HUES64 (cell line): ENCODE data around the gene DLX2.
A peak's percentile ranks its signal among the peaks of the same experiment; 100 is the strongest.

Experiments used
- H3K27ac ChIP-seq: 2 replicates; pipeline ENCODE4 v1.7.0; 2013; ENCODE audit warnings: low read depth, low read length, inconsistent platforms
- H3K27me3 ChIP-seq: 2 replicates; pipeline ENCODE4 v1.6.1; 2013; ENCODE audit warnings: mild to moderate bottlenecking, low read length; ENCODE audit not compliant: insufficient read depth
- H3K36me3 ChIP-seq: 2 replicates; pipeline ENCODE4 v1.6.1; 2013; ENCODE audit warnings: mild to moderate bottlenecking, low read length; ENCODE audit not compliant: insufficient read depth
- H3K4me1 ChIP-seq: 2 replicates; pipeline ENCODE4 v1.6.1; 2013; ENCODE audit warnings: mild to moderate bottlenecking, low read length, moderate library complexity; ENCODE audit not compliant: insufficient read depth
- H3K4me3 ChIP-seq: 2 replicates; pipeline ENCODE4 v1.5.1; 2013; ENCODE audit warnings: mild to moderate bottlenecking, low read length, moderate library complexity
- H3K9ac ChIP-seq: 2 replicates; pipeline ENCODE4 v1.6.1; 2013; ENCODE audit warnings: mild to moderate bottlenecking, low read depth, low read length
- H3K9me3 ChIP-seq: 2 replicates; pipeline ENCODE4 v1.6.1; 2013; ENCODE audit warnings: low read depth, low read length; ENCODE audit not compliant: insufficient read depth
- WGBS: fragments of 150-250, 120-280 bp; methylation state at CpG from one replicate; pipeline ENCODE4 v1.1.7; 2013; ENCODE audit warnings: missing lambda C conversion rate; 5-methylcytosine and 5-hydroxymethylcytosine counted together

DLX2 gene

DNA sequence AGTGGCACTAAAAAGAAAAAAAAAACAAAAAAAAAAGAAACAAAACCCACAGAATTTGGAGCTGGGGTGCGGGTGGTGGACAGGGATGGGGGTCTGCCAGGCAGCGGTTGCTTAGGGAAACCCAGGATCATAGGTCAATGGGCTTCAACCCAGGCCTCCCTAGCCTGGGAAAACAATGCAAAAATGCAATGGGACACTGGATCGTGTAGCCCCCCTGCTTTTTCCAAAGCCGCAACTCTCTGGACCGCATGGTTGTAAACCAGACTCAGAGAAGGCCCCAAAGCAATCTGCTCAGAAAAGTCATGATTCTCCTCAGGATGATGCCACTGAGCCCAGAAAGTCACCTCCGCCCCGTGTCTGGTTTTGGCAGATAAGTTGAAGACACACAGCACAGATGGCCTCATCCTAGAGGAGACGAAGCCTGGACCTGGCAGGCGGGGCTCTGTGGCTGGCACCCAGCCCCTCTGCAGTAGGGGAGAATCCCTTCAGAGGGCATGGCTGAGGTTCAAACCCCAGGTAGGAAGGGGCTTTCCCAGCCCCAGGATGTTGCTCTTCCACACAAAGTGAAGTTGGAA is 5.1 kb downstream of the DLX2 start:
- Histone ChIP-seq H3K4me3 (peak overlapping the region; percentile 50; the same call in 1 of the 2 replicates), H3K27ac (no peak overlapping the region), H3K27me3 (peaks cover 99% of the 10 kb centered on the region), H3K9me3 (no peaks in the 10 kb centered on the region), H3K36me3 (no peaks in the 10 kb centered on the region), H3K4me1 (peaks cover 44% of the 10 kb centered on the region), H3K9ac (no peak overlapping the region)
- 12% methylated on average over 9 of the region's 9 CpGs for WGBS

- H3K4me3 ChIP-seq, result peak overlapping the region; percentile 50
These were observed 5.8 kb downstream of the DLX2 start for GRCh38 chr2:172096626-172097547.

DNA sequence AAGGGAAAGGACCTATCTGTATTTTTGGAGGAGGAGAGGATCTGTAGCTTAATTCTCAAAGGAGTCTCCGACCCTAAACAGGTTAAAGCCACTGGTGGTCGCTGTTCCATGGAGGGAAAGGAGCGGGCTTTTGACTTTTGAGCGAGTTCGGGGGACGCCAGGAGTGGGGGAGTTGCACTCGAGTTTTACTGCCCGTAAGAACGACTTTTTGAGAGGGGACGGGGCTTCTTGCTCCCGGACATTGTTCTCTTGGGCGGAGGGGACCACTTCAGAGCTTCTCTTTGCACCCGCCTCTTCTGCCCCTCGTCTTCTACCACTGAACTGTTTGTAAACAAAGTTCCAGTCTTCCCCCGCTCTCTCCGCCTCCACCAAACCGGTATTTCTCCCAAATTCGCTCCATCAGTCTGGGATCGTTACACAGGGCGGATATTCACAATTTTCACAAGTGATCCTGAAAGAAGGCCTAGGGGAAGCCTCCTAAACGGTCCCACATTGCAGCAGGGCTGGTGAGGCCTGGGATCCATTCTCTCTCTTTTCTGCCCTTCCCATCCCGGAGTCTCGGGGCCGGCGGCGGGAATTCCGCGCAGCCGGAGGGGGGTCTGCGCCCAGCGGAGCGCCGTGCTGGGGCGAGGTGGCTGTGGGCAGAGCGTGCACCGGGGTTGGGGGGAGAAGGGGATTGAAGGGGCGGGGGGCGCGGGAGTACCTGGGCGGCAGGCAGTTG is 6.6 kb downstream of the DLX2 start:
- 2% methylated on average over 40 of the region's 40 CpGs for WGBS
- H3K27ac ChIP-seq, result no peak overlapping the region
- peak overlapping the region; percentile 50 for H3K4me3 ChIP-seq

More at GRCh38 chr2:172096626-172097547, 5.8 kb downstream of the DLX2 start:
- under 1% methylated on average over 55 of the region's 55 CpGs for WGBS
- Histone ChIP-seq H3K27me3 (peaks cover 100% of the 10 kb centered on the region), H3K4me1 (peaks cover 44% of the 10 kb centered on the region), H3K27ac (no peak overlapping the region), H3K36me3 (no peaks in the 10 kb centered on the region), H3K9me3 (no peaks in the 10 kb centered on the region), H3K9ac (no peak overlapping the region; the same call in 1 of the 2 replicates)

DNA sequence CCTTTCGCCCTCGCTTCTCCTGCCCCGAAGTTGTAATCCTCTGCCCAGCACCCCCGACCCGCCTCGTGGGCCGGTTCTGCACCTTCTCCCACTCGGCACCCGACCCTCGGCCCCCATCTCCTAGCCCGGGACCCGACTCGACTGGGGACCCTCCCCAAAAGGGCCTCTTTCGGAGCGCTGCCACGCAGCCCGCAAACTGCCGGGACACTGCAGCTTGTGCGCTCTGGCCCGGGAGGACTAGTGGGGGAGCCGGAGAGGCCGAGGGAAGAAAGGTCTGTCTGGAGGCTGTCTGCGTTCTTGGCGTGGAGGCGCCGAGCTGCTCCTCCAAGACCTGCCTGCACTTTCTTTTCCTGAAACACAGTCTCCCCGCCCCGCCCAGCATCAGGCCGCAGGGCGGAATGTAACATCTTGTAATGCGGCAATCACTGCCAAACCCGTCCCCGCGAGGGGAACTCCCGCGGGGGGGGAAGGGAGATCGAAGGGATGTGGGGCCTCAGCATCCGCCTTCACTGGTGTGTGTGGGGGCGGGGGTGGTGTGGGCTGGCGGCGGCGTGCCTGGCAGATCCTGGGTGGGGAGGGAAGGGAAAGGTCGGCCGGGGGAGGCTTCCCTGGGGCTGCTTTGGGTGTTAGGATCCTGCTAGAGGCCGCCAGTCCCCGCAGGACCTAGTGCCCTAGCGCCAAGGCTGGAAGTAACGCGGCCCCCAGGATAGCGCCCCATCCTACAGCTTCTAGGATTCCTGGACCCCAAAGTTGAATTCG is 7.4 kb downstream of the DLX2 start:
- H3K9ac ChIP-seq, result 0 out of 2 replicates have a peak overlapping the region, but pooled peaks have one; percentile 37

More for the DNA sequence above, 6.6 kb downstream of the DLX2 start:
- Histone ChIP-seq H3K27me3 (peaks cover 100% of the 10 kb centered on the region), H3K36me3 (no peaks in the 10 kb centered on the region), H3K4me1 (peaks cover 38% of the 10 kb centered on the region), H3K9ac (no peak overlapping the region), H3K9me3 (no peaks in the 10 kb centered on the region)

GRCh38 chr2:172094294-172095145 is 8.2 kb downstream of the DLX2 start:
- H3K9ac ChIP-seq, result no peak overlapping the region
- under 1% methylated on average over 66 of the region's 66 CpGs for WGBS
- no peaks in the 10 kb centered on the region for H3K9me3 ChIP-seq
- peak overlapping the region; percentile 50 for H3K4me3 ChIP-seq
- peaks cover 41% of the 10 kb centered on the region for H3K4me1 ChIP-seq
- no peak overlapping the region for H3K27ac ChIP-seq
- peaks cover 100% of the 10 kb centered on the region for H3K27me3 ChIP-seq
- H3K36me3 ChIP-seq, result no peaks in the 10 kb centered on the region

More for the DNA sequence above, 7.4 kb downstream of the DLX2 start:
- Histone ChIP-seq H3K27ac (no peak overlapping the region), H3K36me3 (no peaks in the 10 kb centered on the region), H3K27me3 (peaks cover 100% of the 10 kb centered on the region), H3K4me3 (peak overlapping the region; percentile 50), H3K4me1 (peaks cover 41% of the 10 kb centered on the region), H3K9me3 (no peaks in the 10 kb centered on the region)
- under 1% methylated on average over 51 of the region's 51 CpGs for WGBS

DNA sequence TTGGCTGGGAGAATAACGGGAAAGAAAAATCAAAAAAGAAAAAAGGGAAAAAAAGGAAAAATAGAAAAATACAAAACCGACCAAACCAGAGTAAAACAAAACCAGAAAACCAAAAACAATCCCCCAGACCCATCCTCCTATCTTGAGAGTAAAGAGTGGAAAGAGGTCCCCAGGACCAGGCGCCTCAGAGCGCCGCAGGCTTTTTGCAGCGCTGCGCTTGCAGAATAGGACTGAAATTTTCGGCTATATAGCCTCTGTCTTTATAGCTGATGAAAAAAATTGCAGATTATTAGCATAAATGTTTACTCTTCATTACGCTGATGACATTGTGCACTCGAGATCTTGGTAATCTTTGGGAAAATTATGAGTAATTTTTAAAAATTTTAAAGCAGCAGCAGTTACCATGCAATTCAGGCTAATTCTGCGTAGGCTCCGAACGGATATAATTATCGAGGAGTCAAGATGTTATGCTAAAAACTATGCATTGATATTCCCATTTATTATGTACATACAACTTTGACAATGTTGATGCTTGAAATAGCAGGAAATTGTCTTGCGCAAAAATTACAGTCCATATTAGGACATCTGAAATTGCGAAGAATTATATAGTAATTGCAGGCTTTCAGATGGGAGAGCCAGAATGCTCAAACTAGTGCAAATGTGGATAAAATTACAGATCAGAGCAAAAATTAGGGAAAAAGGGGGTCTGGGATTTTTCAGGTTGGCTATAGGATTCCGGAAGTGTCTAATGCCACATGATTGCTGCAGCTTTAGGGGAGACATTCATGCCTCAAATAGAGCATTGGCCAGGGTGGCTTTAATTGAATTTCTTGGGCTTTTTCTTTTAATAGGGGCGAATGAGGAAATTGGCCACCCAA is 9.0 kb downstream of the DLX2 start:
- H3K36me3 ChIP-seq, result no peaks in the 10 kb centered on the region
- 0 out of 2 replicates have a peak overlapping the region, but pooled peaks have one; percentile 12 for H3K4me3 ChIP-seq
- peaks cover 39% of the 10 kb centered on the region for H3K4me1 ChIP-seq
- WGBS, result 5% methylated on average over 15 of the region's 18 CpGs
- H3K27ac ChIP-seq, result no peak overlapping the region
- no peak overlapping the region for H3K9ac ChIP-seq
- peaks cover 100% of the 10 kb centered on the region for H3K27me3 ChIP-seq
- no peaks in the 10 kb centered on the region for H3K9me3 ChIP-seq

DNA sequence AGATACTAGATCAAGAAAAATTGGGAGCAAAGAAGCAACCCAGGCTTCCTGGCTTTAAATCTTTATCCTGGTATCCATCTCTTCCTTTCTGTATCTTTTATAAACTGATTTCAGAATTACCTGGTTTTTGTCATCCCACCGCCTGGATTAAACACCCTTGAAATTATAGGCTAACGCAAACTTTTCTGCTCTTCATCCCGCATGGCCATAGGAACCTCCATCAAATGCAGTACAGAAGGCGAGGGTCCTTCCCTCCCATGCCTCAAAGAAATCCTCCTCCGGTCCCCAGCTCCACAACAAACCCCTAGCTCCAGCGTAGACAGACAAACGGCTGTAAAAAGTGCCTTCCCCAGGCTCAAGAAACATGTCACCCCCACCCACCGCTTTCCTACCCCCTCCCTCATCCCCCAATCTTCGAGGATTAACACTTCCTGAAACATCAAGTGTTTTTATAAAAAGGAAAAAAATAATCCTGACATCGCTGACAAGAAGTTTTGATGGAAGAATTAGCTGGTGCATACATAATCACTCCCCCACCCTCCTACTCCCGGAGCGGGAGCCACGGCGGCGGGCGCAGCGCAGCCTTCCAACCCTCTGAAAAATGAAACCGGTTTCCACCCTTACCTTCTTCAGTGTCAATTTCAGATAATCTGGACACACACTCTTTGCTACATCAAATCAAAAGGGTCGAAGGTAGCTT is 9.8 kb downstream of the DLX2 start:
- Histone ChIP-seq H3K27me3 (peaks cover 100% of the 10 kb centered on the region), H3K9ac (no peak overlapping the region), H3K4me3 (no peak overlapping the region), H3K27ac (no peak overlapping the region), H3K36me3 (no peaks in the 10 kb centered on the region), H3K9me3 (no peaks in the 10 kb centered on the region), H3K4me1 (peaks cover 35% of the 10 kb centered on the region)
- WGBS, result 1% methylated on average over 16 of the region's 19 CpGs

DNA sequence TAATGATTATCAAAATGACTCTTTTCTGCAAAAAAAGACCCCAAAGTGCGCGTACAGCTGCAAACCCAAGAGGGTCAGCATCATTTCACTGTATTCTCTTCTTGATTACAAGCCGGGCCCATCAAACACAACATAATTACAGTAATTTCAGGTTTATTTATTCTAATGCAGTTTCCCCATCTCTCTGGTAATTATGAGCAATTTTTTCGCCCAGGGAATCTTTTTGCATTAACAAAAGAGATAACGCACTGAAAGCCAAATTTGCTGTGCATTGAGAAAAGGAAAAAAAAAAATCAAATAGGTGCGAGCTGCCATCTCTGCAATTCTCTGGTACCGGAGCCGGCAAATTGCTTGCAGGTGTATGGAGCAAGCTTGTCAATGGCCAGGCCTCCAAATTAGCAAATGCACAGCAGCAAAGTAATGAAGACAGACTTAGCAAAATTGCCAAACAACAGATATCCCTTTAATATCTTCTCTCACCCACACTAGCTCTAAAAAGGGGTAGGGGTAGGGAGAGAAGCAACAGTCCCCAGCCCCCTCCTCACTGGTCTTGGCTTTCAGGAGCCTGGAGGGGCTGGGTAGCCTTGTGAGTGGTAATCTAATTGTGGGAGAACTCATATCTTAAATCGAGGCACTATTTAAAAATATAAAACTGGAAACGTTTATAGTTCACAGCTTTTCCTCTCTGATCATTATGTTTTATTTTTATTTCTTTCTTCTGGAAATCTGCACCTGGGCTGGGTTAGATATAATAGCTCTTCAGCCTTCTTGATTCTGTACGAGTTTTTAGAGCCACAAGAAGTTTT is 10.7 kb downstream of the DLX2 start:
- H3K27ac ChIP-seq, result no peak overlapping the region
- peaks cover 35% of the 10 kb centered on the region for H3K4me1 ChIP-seq
- H3K27me3 ChIP-seq, result peaks cover 100% of the 10 kb centered on the region
- no peak overlapping the region for H3K4me3 ChIP-seq
- no peak overlapping the region for H3K9ac ChIP-seq
- H3K9me3 ChIP-seq, result no peaks in the 10 kb centered on the region
- WGBS, result 13% methylated on average over 8 of the region's 11 CpGs
- no peaks in the 10 kb centered on the region for H3K36me3 ChIP-seq
